ENCODE results near the gene CAPN15. TPM values are rescaled to one million over a fixed set of nuclear protein-coding genes. Genes with fewer than 3 reads are reported as not detected.

The CAPN15 gene
- 20.7 TPM for total RNA-seq

GRCh38 chr16:527015-527903 is at the start of gene CAPN15:
Gene CAPN15 (plus strand): TSS chr16:527712. CDS start chr16:546839, 19,127 bp downstream.

DNA sequence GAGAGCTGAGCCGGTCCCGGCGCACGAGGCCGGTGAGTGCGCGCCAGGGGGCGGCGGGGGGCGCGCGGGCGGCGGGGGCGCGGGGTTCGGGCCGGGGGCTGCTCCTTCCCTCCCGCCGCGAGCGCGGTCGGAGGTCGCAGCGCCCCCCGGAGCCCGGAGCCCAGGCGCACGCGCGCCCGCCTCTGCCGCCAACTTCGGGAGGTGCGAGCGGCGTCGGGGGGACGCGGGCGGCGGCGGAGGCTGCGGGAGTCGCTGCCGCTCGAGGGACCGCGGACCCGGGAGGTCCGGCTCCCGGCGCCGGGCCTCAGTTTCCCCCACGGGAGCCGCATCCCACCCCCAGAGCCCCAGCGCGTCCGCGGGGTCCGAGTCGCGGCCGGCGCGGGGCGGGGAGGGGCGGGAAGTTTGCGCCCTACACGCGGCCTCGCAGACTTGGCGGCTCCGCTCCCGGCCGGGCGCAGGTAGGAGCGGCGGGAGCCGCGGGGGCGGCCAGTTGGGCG is 32.7 kb downstream of the CAPN15 start, which contains the start of gene PRR35:
PRR35 (plus strand) TSS at position 191 of the 497 bp plus-strand sequence. CDS start 2,901 bp downstream, outside the sequence.

DNA sequence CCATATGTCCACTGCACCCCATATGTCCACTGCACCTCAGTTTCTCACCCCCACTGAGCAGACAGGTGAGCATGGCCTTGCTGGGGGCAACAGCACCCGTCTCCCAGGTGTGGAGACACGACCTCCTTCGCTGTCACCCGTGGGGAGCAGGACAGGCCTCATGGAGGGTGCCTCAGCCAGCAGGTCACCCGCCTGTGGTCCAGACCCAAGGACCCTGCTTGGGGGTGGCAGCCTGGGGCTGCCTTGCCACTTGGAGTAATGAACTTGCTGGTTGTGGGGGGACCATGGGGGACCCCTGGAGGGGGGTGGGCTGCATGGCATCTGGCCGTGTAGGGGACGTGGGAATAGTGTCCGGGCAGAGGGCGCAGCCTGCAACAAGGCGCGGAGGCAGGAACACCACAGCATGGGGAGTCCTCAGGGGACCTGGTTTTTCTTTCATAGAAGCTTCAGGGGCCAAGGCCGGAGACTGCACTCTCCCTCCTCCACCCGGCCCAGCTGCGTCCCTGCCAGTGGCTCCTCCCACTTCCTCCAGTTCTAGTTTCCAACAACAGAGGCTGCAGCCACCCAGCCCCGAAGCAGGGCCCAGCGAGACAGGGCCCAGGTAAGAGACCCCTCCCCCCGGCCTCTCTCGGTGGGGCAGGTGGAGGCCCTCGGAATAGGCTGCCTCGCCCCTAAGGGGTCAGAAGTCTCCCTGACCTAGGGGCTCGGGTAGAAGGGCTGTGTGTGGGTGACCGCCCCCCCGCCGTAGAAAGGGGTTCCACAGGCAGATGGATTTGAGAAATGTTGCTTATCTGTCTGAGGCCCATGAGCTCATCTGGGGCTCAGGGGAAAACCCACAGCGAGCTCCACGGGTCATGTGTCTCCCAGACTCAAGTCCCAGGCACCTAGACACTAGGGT is 39.2 kb downstream of the CAPN15 start, which contains the start of gene NHLRC4:
NHLRC4 (plus strand) TSS at position 531 of the 898 bp plus-strand sequence. CDS start 1,043 bp downstream, outside the sequence.

GRCh38 chr16:569445-570254 is 42.1 kb downstream of the CAPN15 start, which contains the start of gene PIGQ:
Gene PIGQ (plus strand): TSS chr16:569968. CDS start chr16:574075, 4,107 bp downstream.

DNA sequence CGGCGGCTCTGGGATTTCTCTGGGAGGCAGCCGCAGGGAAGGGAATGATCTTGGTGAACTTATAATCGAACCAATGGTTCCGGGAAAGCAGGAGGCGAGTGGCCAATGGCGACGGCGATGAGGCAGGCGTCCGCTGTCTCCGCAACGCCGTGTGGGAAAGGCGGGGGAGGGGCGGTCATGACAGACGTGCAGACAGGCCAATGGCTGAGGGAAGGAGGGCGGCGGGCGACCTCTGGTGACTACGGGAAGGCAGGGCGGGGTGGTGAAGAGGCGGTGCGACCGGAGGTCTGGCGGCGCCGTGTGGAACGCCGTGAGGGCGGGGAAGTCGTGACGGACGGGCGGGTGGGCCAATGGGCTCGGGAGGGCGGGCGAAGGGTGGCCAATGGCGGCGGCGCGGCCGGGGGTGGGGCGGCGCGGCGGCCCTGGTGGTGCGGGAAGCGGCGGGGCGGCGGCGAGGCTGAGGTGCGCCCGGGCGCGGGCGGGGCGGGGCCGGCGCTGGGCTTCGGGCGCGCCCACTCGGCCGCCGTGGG is 62.2 kb downstream of the CAPN15 start, which contains the start of gene RAB40C:
RAB40C (plus strand) TSS at position 409 of the 530 bp plus-strand sequence. CDS start 226 bp downstream, outside the sequence.

Small RNA genes lying within 50 kb of the gene (small RNA-seq; reads per million reads assigned to genes)
- gene MIR3176 (ENCODE audit: low replicate concordance): 0.52 reads per million, percentile 46 among the genes with 10 or more reads in this experiment
- not detected for gene MIR5587 (ENCODE audit: low replicate concordance)
- gene Z98883.1 (ENCODE audit: low replicate concordance): not detected

Other genes starting within 250 kb of the CAPN15 start
- 60.1 TPM for gene ARHGDIG, start 247.1 kb upstream of the CAPN15 start, total RNA-seq
- gene PDIA2, start 244.5 kb upstream of the CAPN15 start, total RNA-seq: 30.0 TPM
- 27.2 TPM for gene AXIN1, start 175.0 kb upstream of the CAPN15 start, total RNA-seq
- 26.6 TPM for gene MRPL28, start 157.2 kb upstream of the CAPN15 start, total RNA-seq
- 25.4 TPM for gene PGAP6, start 145.7 kb upstream of the CAPN15 start, total RNA-seq
- gene NME4, start 130.5 kb upstream of the CAPN15 start, total RNA-seq: 25.7 TPM
- 12.5 TPM for gene DECR2, start 125.8 kb upstream of the CAPN15 start, total RNA-seq
- gene RAB11FIP3, start 102.1 kb upstream of the CAPN15 start, total RNA-seq: 55.1 TPM
- gene PRR35, start 32.7 kb downstream of the CAPN15 start, total RNA-seq: not detected
- gene NHLRC4, start 39.3 kb downstream of the CAPN15 start, total RNA-seq: 0.31 TPM
- 42.3 TPM for gene PIGQ, start 42.3 kb downstream of the CAPN15 start, total RNA-seq
- 27.5 TPM for gene RAB40C, start 62.4 kb downstream of the CAPN15 start, total RNA-seq
- 1.3 TPM for gene WFIKKN1, start 103.3 kb downstream of the CAPN15 start, total RNA-seq
- gene METTL26, start 108.6 kb downstream of the CAPN15 start, total RNA-seq: 36.6 TPM
- gene MCRIP2, start 114.1 kb downstream of the CAPN15 start, total RNA-seq: 8.1 TPM
- gene WDR90, start 121.7 kb downstream of the CAPN15 start, total RNA-seq: 26.9 TPM
- 55.1 TPM for gene RHOT2, start 140.4 kb downstream of the CAPN15 start, total RNA-seq
- gene RHBDL1, start 148.0 kb downstream of the CAPN15 start, total RNA-seq: 1.6 TPM
- gene STUB1, start 152.7 kb downstream of the CAPN15 start, total RNA-seq: 60.1 TPM
- 23.2 TPM for gene JMJD8, start 156.6 kb downstream of the CAPN15 start, total RNA-seq
- gene WDR24, start 162.7 kb downstream of the CAPN15 start, total RNA-seq: 6.6 TPM
- gene FBXL16, start 178.1 kb downstream of the CAPN15 start, total RNA-seq: 10.6 TPM
- 17.5 TPM for gene METRN, start 187.4 kb downstream of the CAPN15 start, total RNA-seq
- gene ANTKMT, start 193.4 kb downstream of the CAPN15 start, total RNA-seq: 21.0 TPM
- gene CCDC78, start 198.7 kb downstream of the CAPN15 start, total RNA-seq: 7.5 TPM
- gene HAGHL, start 199.4 kb downstream of the CAPN15 start, total RNA-seq: 10.6 TPM
- 84.2 TPM for gene CIAO3, start 213.3 kb downstream of the CAPN15 start, total RNA-seq
- not detected for gene MSLN, start 233.0 kb downstream of the CAPN15 start, total RNA-seq

All from parietal lobe (tissue), 2 donors.